ENCODE results near the gene NCLN.
"Not testable (repeated sequence)": the region's sequence is repeated elsewhere in the genome, so short reads cannot be mapped to it uniquely, and the experiment has no call there.

Gene NCLN, protein sequence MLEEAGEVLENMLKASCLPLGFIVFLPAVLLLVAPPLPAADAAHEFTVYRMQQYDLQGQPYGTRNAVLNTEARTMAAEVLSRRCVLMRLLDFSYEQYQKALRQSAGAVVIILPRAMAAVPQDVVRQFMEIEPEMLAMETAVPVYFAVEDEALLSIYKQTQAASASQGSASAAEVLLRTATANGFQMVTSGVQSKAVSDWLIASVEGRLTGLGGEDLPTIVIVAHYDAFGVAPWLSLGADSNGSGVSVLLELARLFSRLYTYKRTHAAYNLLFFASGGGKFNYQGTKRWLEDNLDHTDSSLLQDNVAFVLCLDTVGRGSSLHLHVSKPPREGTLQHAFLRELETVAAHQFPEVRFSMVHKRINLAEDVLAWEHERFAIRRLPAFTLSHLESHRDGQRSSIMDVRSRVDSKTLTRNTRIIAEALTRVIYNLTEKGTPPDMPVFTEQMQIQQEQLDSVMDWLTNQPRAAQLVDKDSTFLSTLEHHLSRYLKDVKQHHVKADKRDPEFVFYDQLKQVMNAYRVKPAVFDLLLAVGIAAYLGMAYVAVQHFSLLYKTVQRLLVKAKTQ

DNA sequence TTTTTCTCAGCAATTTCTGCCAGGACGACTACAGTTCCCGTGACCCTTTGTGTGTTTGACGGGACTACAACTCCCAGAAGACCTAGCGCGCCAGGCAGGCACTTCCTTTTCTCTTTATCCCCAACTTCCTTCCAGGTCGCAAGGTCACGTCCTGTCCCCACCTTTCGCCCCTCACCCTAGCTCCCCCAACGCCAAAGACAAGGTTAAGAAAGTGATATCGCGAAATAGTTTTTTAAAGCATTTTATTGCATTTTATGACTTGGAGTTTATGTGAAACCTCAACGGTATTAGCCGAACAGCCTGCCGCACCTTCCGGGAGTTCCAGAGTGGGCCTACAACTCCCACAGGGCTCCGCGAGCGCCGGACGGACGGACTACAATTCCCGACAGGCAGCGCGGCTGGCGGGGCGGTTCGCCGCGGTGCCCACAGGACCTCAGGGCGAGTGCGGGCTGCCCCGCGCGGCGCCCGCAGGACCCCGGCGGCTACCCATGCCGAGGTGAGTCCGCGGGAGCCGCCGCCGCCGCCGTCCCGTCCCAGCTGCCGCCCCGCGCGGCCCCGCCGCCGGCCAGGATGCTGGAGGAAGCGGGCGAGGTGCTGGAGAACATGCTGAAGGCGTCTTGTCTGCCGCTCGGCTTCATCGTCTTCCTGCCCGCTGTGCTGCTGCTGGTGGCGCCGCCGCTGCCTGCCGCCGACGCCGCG lies at the start of gene NCLN:
Gene NCLN (plus strand): TSS at position 470 of the 699 bp plus-strand sequence. CDS start 101 bp downstream, at position 571.
- DNase-seq = peak; percentile 78

DNA sequence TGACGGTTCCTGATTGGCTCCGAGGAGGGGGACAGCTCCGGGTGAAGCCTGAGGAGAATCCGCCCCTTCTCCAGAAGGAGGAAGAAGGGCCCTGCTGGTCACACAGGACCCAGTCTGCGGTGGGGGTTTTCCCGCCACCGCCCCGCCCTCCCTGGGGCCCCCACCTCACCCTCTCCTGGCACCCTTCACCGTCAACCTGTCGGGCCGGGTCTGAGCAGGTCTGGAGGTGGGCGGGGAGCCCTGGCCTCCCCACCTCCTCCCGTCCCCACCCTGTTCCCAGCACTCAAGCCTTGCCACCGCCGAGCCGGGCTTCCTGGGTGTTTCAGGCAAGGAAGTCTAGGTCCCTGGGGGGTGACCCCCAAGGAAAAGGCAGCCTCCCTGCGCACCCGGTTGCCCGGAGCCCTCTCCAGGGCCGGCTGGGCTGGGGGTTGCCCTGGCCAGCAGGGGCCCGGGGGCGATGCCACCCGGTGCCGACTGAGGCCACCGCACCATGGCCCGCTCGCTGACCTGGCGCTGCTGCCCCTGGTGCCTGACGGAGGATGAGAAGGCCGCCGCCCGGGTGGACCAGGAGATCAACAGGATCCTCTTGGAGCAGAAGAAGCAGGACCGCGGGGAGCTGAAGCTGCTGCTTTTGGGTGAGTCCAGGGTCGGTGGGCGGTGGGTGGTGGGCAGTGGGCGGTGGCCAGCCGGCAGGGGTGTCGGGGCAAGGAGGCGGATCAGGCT lies 49.6 kb upstream of the NCLN start, which contains the start of gene GNA15:
Gene GNA15 (plus strand): TSS at position 73 of the 723 bp plus-strand sequence. CDS start 418 bp downstream, at position 491.
- no peak for DNase-seq

DNA sequence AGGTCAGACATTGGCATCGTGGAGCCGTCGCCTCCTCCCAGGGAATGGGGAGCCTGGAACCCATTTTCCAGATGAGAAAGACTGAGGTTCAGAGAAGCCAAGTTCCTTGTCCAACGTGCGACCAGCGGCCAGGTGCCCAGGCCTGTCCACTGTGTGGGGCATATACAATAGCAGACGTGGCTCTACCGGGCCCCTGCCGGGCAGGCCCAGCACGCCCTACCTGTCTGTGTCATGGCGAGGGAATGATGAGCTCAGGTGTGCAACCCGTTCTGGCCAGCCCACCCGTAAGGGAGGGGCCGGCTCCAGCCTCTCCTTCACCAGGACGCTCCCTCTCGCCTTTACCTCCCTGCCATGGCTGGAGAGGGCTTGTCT lies 49.1 kb upstream of the NCLN start:
- no peak for DNase-seq

DNA sequence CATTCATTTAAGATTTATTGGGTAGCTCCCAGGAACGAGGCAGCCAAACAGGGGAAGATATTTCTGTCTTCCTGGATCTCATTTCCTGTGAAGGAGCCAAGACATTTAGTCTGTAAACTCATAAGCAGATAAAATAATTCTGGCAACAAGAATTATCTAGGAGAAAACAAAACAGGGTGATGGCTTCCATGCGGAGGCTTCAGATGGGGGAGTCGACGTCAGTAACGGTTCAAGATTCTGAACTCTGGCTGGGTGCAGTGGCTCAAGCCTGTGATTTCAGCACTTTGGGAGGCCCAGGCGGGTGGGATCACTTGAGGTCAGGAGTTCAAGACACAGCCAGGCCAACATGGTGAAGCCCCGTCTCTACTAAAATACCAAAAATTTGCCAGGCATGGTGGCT lies 48.6 kb upstream of the NCLN start:
- DNase-seq = no peak

DNA sequence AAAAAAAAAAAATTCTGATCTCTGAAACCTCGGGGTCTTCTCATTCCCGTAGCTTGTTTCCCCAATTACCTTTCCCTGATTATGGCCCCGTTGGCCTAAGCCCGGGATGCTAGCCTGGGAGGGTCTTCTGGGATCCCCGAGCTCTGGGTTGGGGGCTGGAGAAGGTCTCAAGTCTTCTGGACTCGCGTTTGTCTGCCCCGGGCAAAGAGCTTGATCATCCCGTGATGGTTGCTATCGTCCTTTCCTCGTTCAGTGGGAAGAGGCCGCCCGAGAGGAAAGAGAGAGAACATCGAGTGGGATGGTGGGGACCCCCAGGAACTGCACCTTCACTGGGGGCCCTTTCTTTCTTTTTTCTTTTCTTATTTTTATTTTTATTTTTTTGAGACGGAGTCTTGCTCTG lies 47.5 kb upstream of the NCLN start:
- DNase-seq = no peak

DNA sequence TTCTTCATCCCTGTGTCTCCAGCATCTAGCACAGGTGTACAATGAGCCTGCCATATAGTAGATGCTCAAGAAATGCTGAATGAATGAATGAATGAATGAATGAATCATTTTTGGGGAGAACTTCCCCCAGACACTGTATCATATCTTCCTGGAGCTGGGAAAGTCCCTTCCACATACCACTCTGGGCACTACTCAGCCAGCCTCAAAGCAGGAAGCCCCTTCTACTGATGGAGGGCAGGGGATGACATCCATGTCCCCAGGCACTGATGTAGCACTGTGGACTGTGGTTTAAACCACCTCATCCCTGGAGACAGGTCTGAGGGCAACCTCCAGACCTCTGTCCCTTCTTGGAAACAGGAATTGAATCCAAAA lies 45.1 kb upstream of the NCLN start:
- no peak for DNase-seq

DNA sequence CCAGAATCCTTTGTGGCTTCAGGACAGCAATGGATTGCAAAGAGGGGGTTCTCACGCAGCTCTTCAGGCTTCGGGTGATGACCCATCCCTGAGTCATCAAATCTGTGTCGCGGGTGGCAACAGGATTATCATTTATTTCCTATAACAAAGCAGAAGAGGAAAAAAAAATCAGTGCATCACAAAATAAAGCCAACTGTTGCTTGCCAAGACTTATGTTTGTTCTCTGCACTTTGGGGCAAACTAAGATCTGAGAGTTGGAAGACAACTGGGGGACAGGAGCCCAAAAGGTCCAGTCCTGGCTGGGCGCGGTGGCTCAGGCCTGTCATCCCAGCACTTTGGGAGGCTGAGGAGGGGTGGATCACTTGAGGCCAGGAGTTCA lies 43.4 kb upstream of the NCLN start:
- peak; percentile 16 for DNase-seq

DNA sequence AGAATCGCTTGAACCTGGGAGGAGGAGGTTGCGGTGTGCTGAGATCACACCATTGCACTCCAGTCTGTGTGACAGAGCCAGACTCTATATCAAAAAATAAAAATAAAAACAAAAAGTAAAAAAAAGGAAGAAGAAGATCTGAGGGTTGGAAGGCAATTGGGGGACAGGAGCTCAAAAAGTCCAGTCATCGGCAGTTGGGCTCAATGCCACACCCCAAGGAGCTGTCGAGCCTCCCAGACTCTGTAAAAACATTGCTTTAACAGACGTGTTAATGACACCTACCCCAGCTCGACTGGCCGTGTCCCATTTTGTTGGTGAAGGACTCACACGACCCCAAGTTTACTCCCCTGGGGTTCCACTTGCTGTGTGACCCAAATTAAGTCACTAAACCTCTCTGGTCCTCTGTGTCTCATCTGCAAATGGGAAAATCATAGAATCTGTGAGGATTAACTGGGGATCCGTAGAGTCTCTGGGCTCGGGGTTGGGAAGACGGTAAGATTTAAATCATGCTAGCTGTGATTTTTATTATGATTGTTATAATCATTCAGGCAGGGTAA lies 42.9 kb upstream of the NCLN start:
- DNase-seq = no peak

DNA sequence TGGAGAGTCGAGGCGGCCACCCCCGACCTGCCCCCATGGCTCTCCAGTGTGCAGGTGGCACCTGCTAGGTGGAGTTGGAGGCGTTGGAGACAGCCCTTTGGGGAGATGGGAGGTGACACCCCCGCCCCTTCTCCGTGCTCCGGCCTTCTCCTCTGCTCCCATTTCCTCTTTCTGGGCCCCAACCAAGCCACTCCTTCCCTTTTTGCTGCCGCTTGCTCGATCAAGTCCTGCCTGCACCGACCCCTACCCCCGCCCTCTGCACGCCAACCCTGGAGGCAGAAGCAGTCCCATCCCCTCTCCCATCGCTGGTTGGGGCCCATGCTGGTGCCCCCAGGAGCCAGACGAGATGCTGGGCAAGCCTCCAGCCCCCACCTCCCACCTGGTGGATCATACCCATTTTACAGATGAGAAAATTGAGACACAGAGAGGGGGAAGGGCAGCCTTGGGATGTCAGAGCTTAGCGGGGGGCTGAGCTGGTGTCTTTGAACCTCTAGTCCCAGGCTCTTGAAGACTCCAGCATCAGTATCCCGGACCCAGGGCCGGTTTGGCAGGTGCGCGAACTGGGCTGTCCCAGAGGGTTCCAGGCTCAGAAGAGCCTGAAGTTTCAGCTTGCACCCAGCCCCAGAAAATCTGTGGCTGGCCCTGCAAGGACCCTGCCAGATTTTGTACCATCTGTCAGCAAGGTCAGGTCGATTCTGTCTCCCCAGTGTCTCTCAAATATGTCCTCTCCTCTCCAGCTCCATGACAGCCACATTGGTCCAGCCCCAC lies 39.6 kb upstream of the NCLN start:
- no peak for DNase-seq

DNA sequence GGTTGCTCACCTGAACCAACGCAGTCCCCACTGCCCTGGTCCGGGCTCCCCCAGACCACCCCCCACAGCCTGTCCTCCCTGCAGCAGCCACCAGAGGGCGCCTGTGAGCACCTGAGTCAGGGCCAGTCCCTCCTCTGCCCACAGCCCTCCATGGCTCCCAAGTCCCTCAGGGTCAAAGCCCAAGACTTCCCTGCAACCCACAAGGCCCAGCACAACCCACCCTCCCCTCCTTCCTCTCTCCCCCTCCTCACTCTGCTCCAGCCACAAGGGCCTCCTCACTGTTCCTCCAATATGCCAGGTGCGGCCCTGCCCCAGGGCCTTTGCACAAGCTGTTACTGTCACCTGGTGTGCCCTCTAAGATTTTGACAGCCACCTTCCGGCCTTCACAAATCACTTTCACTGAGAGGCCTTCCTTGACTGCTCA lies 39.0 kb upstream of the NCLN start:
- DNase-seq = no peak

DNA sequence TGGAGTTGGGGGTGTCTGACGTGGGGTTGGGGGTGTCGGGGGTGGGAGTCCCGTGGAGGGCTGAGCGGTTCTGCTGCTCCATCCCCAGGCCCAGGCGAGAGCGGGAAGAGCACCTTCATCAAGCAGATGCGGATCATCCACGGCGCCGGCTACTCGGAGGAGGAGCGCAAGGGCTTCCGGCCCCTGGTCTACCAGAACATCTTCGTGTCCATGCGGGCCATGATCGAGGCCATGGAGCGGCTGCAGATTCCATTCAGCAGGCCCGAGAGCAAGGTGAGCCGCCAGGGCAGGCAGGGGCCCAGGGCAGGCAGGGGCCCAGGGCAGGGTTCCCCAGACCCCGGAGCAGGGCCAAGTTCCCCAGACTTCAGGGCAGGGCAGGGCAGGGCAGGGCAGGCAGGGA lies 37.2 kb upstream of the NCLN start:
- DNase-seq = no peak

DNA sequence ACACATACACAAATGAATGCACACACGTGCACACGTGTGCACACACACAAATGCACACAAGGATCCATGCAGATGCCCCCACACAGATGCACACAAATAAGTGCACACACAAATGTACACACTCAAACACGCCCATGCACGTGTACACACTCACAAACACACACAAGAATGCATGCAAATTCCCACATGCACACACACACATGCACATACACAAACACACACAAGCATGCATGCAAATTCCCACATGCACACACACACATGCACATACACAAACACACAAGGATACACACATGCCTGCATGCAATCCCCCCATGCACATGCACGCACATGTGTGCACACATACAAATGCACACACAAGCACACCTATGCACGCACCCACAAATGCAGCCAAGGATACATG lies 36.6 kb upstream of the NCLN start:
- no peak for DNase-seq

DNA sequence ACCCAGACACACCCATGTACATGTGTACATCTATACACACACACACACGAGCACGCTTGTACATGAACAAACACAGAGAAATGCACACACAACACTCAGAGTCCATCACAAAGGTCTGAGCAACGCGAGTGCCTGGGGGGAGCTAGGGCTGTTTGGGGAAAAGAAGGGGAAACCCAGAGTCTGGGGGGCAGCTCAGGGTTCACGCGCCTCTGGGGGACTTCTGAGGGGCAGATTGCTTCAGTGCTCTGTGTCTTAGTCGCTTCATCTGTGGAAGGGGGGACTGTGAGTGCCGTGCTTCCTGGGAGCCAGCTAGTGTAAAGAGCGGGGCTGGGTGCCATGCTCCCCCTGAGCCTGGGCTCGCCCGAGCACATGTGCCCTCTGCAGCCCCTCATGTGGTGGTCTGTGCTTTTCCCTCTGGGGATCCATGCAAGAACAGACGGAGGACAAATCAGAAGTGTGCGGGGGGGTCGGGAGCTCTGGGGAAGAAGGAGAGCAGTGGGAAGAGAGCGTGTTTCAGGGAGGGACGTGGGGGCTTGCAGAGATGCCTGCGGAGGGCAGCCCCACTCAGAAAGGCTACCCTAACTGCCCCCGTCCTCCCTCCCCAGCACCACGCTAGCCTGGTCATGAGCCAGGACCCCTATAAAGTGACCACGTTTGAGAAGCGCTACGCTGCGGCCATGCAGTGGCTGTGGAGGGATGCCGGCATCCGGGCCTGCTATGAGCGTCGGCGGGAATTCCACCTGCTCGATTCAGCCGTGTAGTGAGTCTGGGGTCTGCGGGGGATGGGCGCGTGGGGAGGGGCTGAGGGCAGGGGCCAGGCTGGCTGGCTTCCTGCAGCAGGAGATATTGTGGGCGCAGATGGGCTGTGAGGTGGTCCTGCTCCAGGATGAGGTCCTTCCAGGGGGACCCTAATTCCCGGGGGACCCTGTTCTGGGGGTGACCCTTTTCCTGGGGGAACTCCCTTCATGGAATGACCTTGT lies 35.9 kb upstream of the NCLN start:
- no peak for DNase-seq

DNA sequence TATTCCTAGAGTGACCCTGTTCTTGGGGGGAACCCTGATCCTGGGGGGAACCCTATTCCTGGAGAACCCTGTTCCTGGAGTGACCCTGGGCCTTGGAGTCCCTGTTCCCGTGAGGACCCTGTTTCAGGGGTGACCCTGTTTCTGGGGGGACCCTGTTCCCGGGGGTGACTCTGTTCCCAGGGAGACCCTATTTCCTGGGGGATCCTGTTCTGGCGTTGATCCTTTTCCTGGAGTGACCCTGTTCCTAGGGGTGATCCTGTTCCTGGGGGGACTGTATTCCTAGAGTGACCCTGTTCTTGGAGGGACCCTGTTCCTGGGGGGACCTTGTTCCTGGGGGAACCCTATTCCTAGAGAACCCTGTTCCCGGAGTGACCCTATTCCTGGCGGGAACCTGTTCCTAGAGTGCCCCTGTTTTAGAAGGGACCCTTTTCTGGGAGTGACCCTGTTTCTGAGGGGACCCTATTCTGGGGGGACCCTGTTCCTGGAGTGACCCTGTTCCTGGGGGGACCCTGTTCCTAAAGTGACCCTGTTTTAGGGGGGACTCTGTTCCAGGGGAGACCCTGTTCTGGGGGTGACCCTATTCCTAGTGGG lies 34.9 kb upstream of the NCLN start:
- no peak for DNase-seq

DNA sequence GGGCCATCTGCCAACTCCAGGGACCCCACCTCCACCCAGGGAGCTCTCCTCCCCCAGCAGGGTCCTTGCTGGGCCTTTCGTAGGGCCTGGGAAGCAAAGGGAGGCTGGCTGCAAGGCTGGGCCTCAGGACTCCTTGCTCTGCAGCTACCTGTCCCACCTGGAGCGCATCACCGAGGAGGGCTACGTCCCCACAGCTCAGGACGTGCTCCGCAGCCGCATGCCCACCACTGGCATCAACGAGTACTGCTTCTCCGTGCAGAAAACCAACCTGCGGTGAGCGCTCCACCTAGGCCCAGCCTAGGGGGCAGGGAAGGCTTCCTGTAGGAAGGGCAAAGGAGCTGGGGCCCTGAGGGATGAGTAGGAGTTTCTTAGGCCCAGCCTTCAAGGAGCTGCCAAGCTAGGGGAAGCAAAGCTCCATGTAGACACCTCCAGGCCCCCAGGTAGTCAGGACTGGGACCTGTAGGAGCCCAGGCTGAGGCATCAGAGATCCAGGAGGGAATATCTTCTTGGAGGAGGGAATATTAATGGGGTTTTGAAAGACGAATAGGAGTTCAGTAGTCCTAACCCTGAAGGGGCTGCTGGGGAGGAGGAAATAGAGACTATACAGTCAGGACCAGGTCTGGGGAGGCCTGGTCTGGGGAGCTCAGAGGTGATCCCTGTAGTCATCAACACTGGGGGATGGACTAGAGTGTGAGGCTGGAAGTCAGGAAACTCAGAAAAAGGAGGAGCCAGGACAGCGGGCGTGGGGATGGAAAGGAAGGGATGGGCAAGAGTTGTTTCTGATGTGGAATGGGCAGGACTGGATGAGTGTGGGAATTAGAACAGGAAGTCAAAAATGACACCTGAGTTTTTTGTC lies 33.9 kb upstream of the NCLN start:
- no peak for DNase-seq

DNA sequence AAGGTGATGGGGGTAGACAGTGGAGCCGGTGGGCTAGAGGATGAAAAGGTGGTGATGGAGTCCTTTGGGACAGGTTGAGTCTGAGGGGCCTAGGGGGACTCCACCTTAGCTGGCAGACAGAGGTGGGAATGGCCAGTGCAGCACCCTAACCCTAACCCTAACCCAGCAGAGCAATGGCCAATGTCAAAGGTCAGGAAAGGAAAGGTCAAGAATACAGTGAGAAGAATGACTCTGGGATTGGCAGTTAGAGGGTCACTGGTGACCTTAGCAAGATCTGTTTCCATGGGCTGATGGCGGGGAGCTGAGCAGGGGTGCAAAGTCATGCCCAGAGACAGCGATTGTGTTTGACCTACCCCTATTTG lies 33.3 kb upstream of the NCLN start:
- DNase-seq = no peak

DNA sequence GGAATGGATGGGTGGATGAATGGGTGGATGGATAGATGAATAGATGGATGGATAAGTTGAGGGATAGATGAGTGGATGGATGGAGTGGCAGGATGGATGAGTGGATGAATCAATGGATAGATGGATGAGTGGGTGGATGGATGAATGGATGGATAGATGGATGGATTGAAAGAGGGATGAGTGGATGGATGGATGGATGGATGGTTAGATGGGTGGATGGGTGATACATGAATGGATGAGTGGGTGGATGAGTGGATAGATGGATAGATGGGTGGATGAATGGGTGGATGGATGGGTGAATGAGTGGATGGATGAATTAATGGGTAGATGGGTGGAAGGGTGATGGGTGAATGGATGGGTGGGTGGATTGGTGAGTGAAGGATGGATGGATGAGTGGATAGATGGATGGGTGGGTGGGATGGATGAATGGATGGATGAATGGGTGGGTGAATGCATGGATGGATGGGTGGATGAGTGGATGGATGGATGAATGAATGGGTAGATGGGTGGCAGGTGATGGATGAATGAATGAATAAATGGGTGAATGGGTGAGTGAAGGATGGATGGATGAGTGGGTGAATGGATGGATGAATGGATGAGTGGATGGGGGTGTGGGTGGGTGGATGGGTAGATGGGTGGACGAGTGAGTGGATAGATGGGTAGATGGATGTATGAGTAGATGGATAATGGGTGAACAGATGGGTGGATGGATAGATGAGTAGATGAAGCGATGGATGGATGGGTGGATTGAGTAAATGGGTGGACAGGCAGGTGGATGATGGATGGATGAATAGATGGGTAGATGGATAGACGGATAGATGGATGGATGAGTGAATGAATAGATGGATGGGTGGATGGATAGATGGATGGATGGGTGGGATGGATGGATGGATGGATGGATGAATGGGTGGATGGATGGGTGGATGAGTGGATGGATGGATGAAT lies 32.2 kb upstream of the NCLN start:
- DNase-seq = no peak

DNA sequence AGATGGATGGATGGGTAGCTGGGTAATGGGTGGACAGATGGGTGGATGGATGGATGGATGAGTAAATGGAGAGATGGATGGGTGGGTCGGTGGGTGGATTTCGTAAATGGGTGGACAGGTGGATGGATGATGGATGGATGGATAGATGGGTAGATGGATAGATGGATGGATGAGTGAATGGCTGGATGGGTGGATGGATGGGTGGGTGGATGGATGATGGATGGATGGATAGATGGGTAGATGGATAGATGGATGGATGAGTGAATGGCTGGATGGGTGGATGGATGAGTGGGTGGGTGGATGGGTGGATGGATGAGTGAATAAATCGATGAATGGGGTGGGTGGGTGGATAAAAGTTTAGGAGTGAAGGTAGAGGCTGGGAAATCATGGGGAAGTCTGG lies 31.3 kb upstream of the NCLN start:
- DNase-seq = not testable (repeated sequence)

All from amniotic stem cell (primary cell).